Activated CD4-positive, alpha-beta T cell treated with anti-CD3 and anti-CD28 coated beads for 36 hours (primary cell): Measurements from ENCODE around the gene SOD3. TPM values are rescaled to one million over a fixed set of nuclear protein-coding genes. Genes with fewer than 3 reads are reported as not detected.

Experiments
- ATAC-seq: fragments of 200-7000 bp; cut with Tn5 transposase; one replicate; pipeline ENCODE4 v1.10.0; 2021; ENCODE audit warnings: mild to moderate bottlenecking, moderate library complexity
- CTCF ChIA-PET: fragments of 350-600 bp; sonication (Branson Sonifier 250); formaldehyde crosslinking; loops from one replicate; lab custom pipeline; 2021; ENCODE audit warnings: antibody characterized with exemption; lab: Charles Lee
- POLR2A ChIA-PET: fragments of 350-600 bp; sonication (Branson Sonifier 250); formaldehyde crosslinking; loops from one replicate; lab custom pipeline; 2021; ENCODE audit warnings: antibody characterized with exemption, inconsistent platforms; lab: Charles Lee
- DNase-seq: peaks from one replicate; pipeline ENCODE4 v3.0.0-alpha.2; 2020
- H3K27ac Mint-ChIP-seq: one replicate; pipeline ENCODE4 v1.8.0; 2021; ENCODE audit warnings: mixed read lengths
- H3K27me3 Mint-ChIP-seq: one replicate; pipeline ENCODE4 v1.8.0; 2021; ENCODE audit warnings: mixed read lengths
- H3K36me3 Mint-ChIP-seq: one replicate; pipeline ENCODE4 v1.8.0; 2021; ENCODE audit warnings: low read depth, mixed read lengths
- H3K4me1 Mint-ChIP-seq: one replicate; pipeline ENCODE4 v1.8.0; 2021; ENCODE audit warnings: mixed read lengths
- H3K4me3 Mint-ChIP-seq: one replicate; pipeline ENCODE4 v1.8.0; 2021; ENCODE audit warnings: mild to moderate bottlenecking, moderate library complexity, mixed read lengths
- H3K9me3 Mint-ChIP-seq: one replicate; pipeline ENCODE4 v1.8.0; 2021; ENCODE audit warnings: low read depth, mixed read lengths
- intact Hi-C, 2 experiments: fragments of 100-400 bp; cut with DNase I in 1 of 2; cut with micrococcal nuclease in 1 of 2; formaldehyde crosslinking; loops; one replicate each; pipeline versions ENCODE4 v1.14.2 to v1.15.1; 2022 to 2024; cut with DNase I, micrococcal nuclease
- total RNA-seq, 2 experiments: library from RNA; stranded (reverse); gene quantifications; one replicate each; pipeline ENCODE4 v1.2.3, GENCODE V29; 2021

SOD3 gene
- not detected for total RNA-seq

- no peak within 1 kb of the TSS for H3K27ac Mint-ChIP-seq
- ATAC-seq (no peak), DNase-seq (no peak)
- no peaks in the 10 kb centered on the region for H3K9me3 Mint-ChIP-seq
- intact Hi-C loops = no loop called here
- H3K4me3 Mint-ChIP-seq = no peak within 1 kb of the TSS
- CTCF ChIA-PET = no interaction called here
- no peaks in the 10 kb centered on the region for H3K36me3 Mint-ChIP-seq
- POLR2A ChIA-PET = no interaction called here
- H3K27me3 Mint-ChIP-seq = peaks cover 24% of the 10 kb centered on the region
- H3K4me1 Mint-ChIP-seq = no peaks in the 10 kb centered on the region
Measured at GRCh38 chr4:24794916-24795665, at the start of gene SOD3. SOD3 (plus strand) TSS chr4:24795573; CDS start chr4:24799522, 3,949 bp downstream.

- Mint-ChIP-seq H3K36me3 (no peaks in the 10 kb centered on the region), H3K4me1 (no peaks in the 10 kb centered on the region), H3K9me3 (no peaks in the 10 kb centered on the region), H3K27me3 (peaks cover 7% of the 10 kb centered on the region), H3K27ac (no peak overlapping the region), H3K4me3 (no peak overlapping the region)
- no peak for ATAC-seq
- CTCF ChIA-PET = interaction anchor here (0.9 kb wide), 1 partner anchor 58 kb away, joined by 3 read pairs; no protein-coding TSS in a partner anchor
- DNase-seq = no peak
- intact Hi-C loops = no loop called here
- POLR2A ChIA-PET = no interaction called here
Measured at GRCh38 chr4:24747234-24747975, 48.0 kb upstream of the SOD3 start.

GRCh38 chr4:24748023-24748422 is 47.4 kb upstream of the SOD3 start:
- ChIA-PET POLR2A (no interaction called here), CTCF (no interaction called here)
- no peak overlapping the region for H3K27ac Mint-ChIP-seq
- intact Hi-C loops = no loop called here
- ATAC-seq = no peak
- no peak for DNase-seq
- no peaks in the 10 kb centered on the region for H3K4me1 Mint-ChIP-seq
- H3K9me3 Mint-ChIP-seq = peaks cover 2% of the 10 kb centered on the region
- H3K27me3 Mint-ChIP-seq = peaks cover 7% of the 10 kb centered on the region
- H3K4me3 Mint-ChIP-seq = no peak overlapping the region
- H3K36me3 Mint-ChIP-seq = no peaks in the 10 kb centered on the region

- no peak overlapping the region for H3K4me3 Mint-ChIP-seq
- POLR2A ChIA-PET = no interaction called here
- H3K4me1 Mint-ChIP-seq = no peaks in the 10 kb centered on the region
- H3K36me3 Mint-ChIP-seq = no peaks in the 10 kb centered on the region
- intact Hi-C loops = no loop called here
- DNase-seq (no peak), ATAC-seq (no peak)
- no peak overlapping the region for H3K27ac Mint-ChIP-seq
- CTCF ChIA-PET = interaction anchor here (0.7 kb wide), 2 partner anchors 627 to 1438 kb away, joined by 3 to 4 read pairs; no protein-coding TSS in a partner anchor
- H3K27me3 Mint-ChIP-seq = peaks cover 6% of the 10 kb centered on the region
- peaks cover 2% of the 10 kb centered on the region for H3K9me3 Mint-ChIP-seq
Measured at GRCh38 chr4:24748758-24749350, 46.5 kb upstream of the SOD3 start.

- Mint-ChIP-seq H3K4me1 (no peaks in the 10 kb centered on the region), H3K27me3 (peaks cover 4% of the 10 kb centered on the region), H3K36me3 (no peaks in the 10 kb centered on the region), H3K27ac (no peak overlapping the region), H3K9me3 (peaks cover 2% of the 10 kb centered on the region), H3K4me3 (no peak overlapping the region)
- no peak for DNase-seq
- no peak for ATAC-seq
- intact Hi-C loops = no loop called here
- CTCF ChIA-PET = no interaction called here
- POLR2A ChIA-PET = no interaction called here
Measured at GRCh38 chr4:24750106-24750505, 45.3 kb upstream of the SOD3 start.

GRCh38 chr4:24751926-24752539 is 43.3 kb upstream of the SOD3 start:
- DNase-seq (no peak), ATAC-seq (no peak)
- H3K27me3 Mint-ChIP-seq = peaks cover 5% of the 10 kb centered on the region
- no peaks in the 10 kb centered on the region for H3K4me1 Mint-ChIP-seq
- no peak overlapping the region for H3K27ac Mint-ChIP-seq
- H3K36me3 Mint-ChIP-seq = peaks cover 2% of the 10 kb centered on the region
- peaks cover 7% of the 10 kb centered on the region for H3K9me3 Mint-ChIP-seq
- H3K4me3 Mint-ChIP-seq = no peak overlapping the region
- POLR2A ChIA-PET = no interaction called here
- CTCF ChIA-PET = no interaction called here
- intact Hi-C loops = no loop called here

GRCh38 chr4:24753519-24753918 is 41.9 kb upstream of the SOD3 start:
- Mint-ChIP-seq H3K4me1 (no peaks in the 10 kb centered on the region), H3K36me3 (peaks cover 2% of the 10 kb centered on the region), H3K4me3 (no peak overlapping the region), H3K9me3 (peaks cover 17% of the 10 kb centered on the region), H3K27me3 (peaks cover 5% of the 10 kb centered on the region), H3K27ac (no peak overlapping the region)
- intact Hi-C loops = no loop called here
- ATAC-seq = peak; percentile 51
- POLR2A ChIA-PET = no interaction called here
- DNase-seq = no peak
- CTCF ChIA-PET = interaction anchor here (0.6 kb wide), 1 partner anchor 110 kb away, joined by 3 read pairs; no protein-coding TSS in a partner anchor

- H3K4me1 Mint-ChIP-seq = no peaks in the 10 kb centered on the region
- H3K27ac Mint-ChIP-seq = no peak overlapping the region
- no peak for DNase-seq
- H3K36me3 Mint-ChIP-seq = peaks cover 2% of the 10 kb centered on the region
- no peak for ATAC-seq
- no peak overlapping the region for H3K4me3 Mint-ChIP-seq
- peaks cover 19% of the 10 kb centered on the region for H3K9me3 Mint-ChIP-seq
- peaks cover 7% of the 10 kb centered on the region for H3K27me3 Mint-ChIP-seq
- ChIA-PET CTCF (no interaction called here), POLR2A (no interaction called here)
- intact Hi-C loops = no loop called here
Measured at GRCh38 chr4:24754571-24754970, 40.8 kb upstream of the SOD3 start.

GRCh38 chr4:24763631-24764297 is 31.6 kb upstream of the SOD3 start:
- CTCF ChIA-PET = no interaction called here

GRCh38 chr4:24764345-24764744 is 31.0 kb upstream of the SOD3 start:
- Mint-ChIP-seq H3K9me3 (no peaks in the 10 kb centered on the region), H3K4me3 (no peak overlapping the region), H3K27me3 (peaks cover 14% of the 10 kb centered on the region), H3K36me3 (no peaks in the 10 kb centered on the region), H3K27ac (no peak overlapping the region), H3K4me1 (no peaks in the 10 kb centered on the region)
- ChIA-PET POLR2A (no interaction called here), CTCF (no interaction called here)
- intact Hi-C loops = no loop called here
- DNase-seq (no peak), ATAC-seq (no peak)

More at GRCh38 chr4:24763631-24764297, 31.6 kb upstream of the SOD3 start:
- ATAC-seq (no peak), DNase-seq (no peak)
- H3K27me3 Mint-ChIP-seq = peaks cover 14% of the 10 kb centered on the region
- H3K4me1 Mint-ChIP-seq = no peaks in the 10 kb centered on the region
- H3K36me3 Mint-ChIP-seq = no peaks in the 10 kb centered on the region
- H3K9me3 Mint-ChIP-seq = peaks cover 2% of the 10 kb centered on the region
- intact Hi-C loops = no loop called here
- no peak overlapping the region for H3K27ac Mint-ChIP-seq
- H3K4me3 Mint-ChIP-seq = no peak overlapping the region
- POLR2A ChIA-PET = no interaction called here

GRCh38 chr4:24765376-24765988 is 29.9 kb upstream of the SOD3 start:
- no peaks in the 10 kb centered on the region for H3K36me3 Mint-ChIP-seq
- H3K4me1 Mint-ChIP-seq = peaks cover 8% of the 10 kb centered on the region
- intact Hi-C loops = no loop called here
- no peaks in the 10 kb centered on the region for H3K9me3 Mint-ChIP-seq
- no peak for DNase-seq
- POLR2A ChIA-PET = no interaction called here
- no peak for ATAC-seq
- peaks cover 12% of the 10 kb centered on the region for H3K27me3 Mint-ChIP-seq
- CTCF ChIA-PET = interaction anchor here (0.6 kb wide), 1 partner anchor 18 kb away, joined by 4 read pairs; no protein-coding TSS in a partner anchor
- no peak overlapping the region for H3K27ac Mint-ChIP-seq
- no peak overlapping the region for H3K4me3 Mint-ChIP-seq
